NCI-H2107 treated with DMSO at 0.1 percent for 48 hours (cell line): ENCODE data around the gene DNPH1.

Source experiments
- DNase-seq: peaks from one replicate; lab custom pipeline; 2025; ENCODE audit not compliant: unreplicated experiment; lab: John Stamatoyannopoulos, UW

Gene DNPH1, protein sequence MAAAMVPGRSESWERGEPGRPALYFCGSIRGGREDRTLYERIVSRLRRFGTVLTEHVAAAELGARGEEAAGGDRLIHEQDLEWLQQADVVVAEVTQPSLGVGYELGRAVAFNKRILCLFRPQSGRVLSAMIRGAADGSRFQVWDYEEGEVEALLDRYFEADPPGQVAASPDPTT

DNA sequence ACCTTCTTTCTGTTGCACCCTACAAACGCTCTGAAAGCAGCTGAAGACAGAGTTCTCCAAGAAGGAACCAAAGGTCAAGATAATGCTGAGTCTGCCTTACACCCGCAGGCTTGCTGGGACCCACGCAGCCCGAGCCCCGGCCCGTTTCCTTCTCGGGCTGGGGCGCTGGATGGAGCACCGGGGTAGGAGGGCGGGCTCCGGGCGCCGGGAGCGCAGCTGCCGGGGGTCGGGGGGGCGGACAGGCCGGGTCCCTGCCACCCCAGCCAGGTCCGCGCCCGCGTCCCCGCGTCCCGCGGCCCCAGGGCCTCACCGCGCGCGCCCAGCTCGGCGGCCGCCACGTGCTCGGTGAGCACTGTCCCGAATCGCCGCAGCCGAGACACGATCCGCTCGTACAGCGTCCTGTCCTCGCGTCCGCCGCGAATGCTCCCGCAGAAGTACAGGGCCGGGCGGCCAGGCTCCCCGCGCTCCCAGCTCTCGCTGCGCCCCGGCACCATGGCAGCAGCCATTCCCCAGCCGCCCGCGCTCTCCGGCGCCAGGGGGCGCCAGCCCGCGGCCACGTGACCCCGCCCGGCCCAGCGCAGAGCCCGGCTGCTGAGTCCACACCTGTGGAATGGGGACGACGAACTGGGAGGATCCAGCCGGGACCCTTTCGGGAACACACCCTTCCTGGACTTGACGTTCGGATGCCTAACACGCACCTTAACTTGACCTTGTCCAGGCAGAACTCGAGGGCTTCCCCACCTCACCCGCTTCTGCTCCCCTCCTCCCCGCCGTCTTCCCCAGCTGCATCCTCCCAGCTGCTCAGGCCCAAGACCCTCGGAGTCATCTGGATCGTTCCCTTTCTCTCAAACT lies at the start of gene DNPH1:
DNPH1 (minus strand) TSS at position 531 of the 852 bp plus-strand sequence; CDS start at position 506, 25 bp downstream.
- DNase-seq: no peak

DNA sequence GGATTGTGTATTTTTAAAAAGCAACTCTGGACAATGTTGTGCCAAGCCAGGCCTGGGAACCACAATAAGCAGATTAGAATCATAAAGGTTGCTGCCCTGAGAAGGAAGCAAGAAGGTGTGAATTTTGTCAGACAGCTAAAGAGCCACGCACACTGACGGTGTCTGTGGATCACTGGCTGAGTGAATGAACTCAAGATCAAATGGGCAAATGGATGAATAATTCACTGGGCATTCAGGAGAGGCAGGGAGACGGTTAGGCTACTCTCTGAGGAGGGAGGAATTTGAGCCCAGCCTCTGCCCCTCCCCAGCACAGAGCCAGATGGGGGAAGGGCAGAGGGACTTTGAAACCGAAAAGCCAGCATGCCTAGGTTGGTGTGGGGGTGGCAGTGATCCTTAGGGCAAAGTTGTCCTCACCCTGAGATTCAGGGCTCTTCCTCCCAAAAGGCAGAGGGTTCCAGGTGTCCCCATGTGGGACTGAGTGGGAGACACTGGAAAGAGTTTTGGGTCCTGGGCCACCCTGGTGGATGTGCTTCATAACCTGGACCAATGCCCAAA lies 49.3 kb upstream of the DNPH1 start:
- no peak for DNase-seq

DNA sequence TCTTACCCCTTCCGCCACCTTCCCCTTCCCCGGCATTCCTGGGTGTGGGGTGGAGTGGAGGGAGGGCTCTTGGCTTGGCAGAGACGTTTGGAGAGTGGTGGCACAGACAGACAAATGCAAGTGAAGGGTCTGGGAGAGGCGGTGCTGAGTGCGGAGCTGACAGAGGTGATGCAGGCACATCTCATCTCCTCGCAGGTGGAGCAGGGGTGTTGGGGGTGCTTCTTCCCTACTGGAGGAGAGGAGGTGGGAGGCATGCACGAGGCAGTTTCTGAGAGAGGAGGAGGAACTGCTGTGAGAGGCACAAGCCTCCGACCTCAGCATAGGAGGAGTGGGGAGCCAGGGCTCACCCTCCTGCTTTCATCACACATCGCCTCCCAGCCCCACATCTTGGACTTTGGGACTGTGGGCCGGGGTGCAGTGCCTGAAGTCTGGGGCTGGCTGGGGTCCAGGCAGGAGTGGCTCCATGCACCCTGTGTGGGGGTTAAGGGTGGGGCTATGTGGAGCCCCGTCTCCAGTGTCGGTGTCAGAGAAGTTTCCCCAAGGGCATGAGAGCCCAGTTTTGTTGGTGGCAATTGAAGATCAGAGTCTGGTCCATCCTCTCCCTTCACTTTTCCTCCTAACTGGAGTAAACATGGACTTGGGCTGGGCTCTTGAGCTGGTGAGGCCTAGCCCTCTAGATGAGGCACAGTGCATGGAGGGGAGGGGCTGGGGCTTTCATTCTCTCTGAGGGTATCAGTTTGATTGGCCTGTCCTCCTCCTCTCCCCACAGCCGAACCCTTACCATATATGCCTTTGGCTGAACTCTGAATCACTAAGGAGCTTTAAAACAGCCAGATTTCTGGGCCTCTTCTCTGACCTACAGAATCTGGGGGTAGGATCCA lies 48.6 kb upstream of the DNPH1 start:
- no peak for DNase-seq

DNA sequence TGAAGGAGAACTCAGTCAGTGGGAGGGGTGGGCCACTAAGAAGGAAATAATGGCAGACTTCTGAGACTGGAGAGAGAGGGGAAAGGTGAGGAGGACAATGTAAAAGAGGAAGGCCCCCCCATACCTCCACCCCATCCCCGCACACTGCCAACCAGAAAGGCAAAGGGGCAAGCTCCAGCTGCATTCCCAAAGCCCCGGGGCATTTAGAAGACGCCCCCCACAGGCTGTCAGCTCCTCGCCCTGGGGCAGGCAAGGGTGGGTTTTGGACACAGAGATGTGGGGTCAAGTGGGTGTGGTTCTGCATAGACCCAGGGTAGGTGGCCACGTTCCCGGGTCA lies 48.0 kb upstream of the DNPH1 start:
- no peak for DNase-seq

DNA sequence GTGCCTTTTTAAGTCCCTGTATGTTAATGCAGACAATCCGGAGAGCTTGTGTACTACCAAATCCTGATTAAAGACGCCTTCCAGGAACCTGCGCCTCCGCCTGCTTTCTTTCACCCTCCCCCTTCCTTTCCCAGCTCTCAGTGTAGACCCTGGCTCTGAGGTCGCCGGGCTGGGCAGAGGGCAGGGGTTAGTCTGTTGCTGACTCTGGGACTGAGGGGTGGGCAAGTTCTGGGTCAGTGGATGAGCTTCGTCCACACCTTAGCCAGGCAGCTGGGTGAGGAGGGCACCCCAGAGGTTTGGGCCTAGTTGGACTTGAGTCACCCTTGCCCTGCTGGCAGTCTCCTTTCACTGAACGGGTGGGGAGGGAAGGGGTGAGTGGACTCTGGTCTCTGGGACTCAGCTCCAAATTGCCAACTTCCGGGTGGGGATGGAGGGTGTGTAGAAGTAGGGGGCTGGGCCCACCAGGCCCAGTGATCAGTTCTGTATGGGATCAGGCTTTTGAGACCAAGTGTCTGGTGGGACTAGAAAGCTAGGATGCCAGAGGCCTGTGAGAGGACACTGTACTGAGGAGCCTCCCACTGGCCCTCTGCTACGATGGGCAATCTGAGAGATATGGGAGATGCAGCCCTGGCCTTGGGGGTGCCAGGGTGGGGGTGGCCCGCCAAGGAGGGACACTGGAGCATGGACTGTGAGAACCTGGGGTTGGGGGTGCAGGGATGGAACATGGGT lies 47.5 kb upstream of the DNPH1 start:
- no peak for DNase-seq

DNA sequence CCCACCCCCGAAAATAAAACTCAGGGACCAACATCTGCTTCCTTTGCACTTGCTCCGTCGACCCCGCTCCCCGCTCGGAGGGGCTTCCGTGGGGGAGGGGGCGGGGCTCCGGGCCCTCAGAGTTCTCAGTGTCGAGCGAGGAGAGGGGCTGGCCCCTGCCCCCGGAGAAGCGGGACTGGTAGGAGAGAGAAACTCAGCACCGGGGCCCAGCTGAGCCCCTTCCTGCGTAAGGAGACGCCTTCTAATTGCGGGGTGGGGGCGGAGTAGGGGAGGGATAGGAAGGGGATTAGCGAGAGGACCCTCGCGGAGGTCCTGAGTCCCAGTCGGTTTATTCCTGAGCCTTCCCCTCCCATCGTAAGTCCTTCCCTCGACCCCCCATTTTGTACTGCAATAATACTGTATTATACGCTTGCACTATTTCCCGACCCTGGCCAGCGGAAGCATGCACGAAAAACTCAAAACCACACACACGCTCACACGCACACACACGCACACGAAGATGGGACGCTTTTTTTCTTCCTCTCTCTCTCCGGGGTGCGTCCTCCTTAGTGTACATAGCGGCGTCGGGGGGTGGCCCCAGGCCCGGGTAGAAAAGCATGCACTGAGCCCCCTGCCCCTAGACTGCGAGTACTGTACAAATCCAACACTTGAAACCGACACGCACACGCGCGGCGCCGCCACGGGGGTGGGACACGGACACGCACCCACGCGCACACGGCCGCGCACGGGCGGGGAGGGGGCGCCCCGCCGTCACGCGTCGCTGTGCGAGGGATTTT lies 46.7 kb upstream of the DNPH1 start:
- DNase-seq: no peak

DNA sequence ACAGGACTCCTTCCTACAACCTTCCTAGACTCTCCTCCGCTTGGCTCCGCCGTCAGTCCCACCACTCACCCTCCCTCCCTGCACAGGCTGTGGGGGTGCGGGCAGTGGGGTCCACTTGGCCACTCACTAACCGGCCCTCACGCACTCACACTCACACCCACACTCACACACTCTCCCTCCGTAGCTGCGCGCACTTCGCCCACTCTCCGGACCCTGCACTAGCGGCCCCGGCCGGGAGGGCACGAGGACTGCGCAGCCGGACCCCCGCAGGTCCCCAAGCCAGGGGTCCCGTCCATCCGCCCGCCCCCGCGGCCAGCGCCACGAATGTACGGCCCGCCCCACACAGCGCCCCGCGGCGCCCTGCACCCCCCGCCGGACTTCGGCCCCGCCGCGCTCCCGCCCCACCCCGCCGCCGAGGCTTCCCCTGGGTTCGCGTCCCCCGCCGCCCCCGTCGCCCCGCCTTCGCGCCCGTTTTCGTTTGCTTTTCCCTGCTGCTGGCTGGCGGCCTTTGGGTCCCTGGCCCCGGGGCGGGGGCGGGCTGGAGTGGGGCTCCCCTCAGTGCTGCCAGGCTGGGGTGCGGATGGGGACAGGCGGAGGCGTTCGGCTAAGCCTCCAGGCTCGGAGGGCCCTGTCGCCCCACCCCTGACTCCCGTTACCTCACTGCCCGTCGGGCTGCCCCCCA lies 45.8 kb upstream of the DNPH1 start:
- no peak for DNase-seq

DNA sequence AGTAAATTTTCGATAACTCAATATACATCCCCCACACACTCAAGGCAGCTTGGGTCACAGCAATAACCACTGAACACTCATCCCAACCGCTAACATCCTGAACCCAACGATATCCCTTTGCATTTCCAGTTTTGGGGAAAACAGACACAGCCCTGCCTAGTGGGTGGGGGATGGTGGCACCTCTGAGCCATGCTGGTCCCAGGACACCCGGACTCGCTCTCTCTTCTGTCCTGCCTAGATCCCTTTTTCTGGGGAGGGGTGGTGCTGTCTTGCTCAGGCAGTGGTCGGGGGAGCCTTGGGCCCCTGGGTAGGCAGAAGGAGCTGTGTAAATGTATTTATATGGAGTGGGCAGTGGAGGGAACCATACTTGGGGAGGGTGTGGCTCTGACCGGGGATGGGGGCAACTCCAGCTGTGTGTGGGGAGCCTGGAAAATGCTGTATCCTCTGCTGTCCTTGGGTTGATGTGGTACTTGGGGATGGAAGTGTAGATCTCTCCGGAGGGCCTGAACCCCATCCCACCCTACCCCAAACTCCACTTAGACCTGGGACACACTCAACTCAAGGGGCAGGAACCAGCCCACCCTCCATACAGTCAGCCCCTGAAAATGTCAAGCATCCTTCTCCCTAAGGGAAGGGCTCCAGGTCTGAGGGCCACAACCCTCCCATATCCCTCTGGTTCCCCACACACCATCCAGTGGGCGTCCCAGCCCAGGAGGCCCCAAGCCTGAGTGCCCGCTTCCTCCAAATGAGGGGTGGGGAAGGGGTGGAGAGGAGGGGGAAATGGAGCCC lies 45.0 kb upstream of the DNPH1 start:
- DNase-seq: no peak

DNA sequence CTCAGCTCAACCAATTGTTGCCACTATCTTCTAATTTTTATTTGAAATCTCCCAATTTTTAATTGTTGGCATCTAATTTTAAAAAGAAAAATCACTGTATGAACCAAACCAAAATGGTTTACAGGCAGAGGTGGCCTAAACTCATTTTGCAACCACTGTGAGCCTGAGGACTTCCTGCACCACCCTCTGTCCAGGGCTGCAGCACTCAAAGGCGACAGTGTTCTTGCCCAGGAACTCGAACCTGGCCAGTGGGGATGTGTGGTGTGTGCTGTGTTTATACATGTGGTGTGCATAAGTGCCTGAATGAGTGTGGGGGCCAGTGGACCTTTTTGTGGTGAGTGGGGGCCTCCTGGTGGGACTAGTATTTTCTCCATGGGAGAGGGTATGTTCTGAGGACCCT lies 44.4 kb upstream of the DNPH1 start:
- DNase-seq: no peak

DNA sequence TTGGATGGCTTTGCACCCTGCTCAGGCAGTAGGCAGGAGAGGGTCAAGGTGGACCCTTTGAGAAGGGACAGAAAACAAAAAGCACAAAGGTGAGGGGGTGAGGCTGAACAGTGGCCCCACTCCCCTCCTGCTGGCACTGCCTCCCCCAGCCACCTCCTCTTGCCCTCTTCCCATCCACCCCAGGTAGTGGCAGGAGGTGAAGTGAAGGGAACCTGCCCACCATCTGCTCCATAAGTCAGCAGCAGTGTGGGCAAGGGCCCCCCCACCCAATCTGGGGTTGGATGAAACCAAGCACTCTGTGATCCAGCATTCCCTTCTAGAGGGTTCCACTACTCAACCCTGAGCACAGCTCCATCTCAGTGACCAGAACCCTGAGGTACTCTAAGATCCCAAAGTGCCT lies 42.7 kb upstream of the DNPH1 start:
- DNase-seq: no peak

DNA sequence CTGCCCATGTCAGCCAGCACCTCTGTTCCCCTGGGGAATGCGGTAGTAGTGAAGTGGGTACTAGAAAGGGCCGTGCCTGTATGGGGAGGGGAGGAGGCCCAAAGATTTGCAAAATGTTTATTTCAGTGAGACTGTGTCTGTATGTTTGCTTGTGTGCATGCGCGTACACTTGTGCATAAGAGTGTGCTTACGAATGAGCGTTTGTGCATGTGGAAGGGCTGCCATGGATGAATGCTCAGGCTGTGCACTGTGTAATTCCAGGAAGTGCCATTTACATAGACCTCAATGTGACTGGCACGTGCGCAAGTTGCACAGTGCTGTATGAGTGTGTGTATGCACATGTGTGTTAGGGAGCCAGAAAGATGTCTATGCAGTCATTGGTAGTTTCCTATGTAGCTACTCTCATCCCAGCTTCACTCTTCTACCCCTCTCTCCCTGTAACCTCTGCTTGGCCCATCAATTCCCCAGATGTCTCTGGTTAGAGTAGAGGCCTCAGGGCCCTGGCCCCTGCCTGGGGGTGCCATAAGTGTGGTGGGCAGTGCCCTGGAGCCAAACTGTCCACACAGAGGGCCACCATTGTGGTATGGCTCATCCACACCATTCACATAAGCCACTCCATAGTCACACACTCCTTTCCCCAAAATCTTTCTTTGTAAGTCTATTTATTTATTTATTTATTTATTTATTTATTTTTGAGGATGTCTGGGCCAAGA lies 42.0 kb upstream of the DNPH1 start:
- peak; percentile 56 for DNase-seq

DNA sequence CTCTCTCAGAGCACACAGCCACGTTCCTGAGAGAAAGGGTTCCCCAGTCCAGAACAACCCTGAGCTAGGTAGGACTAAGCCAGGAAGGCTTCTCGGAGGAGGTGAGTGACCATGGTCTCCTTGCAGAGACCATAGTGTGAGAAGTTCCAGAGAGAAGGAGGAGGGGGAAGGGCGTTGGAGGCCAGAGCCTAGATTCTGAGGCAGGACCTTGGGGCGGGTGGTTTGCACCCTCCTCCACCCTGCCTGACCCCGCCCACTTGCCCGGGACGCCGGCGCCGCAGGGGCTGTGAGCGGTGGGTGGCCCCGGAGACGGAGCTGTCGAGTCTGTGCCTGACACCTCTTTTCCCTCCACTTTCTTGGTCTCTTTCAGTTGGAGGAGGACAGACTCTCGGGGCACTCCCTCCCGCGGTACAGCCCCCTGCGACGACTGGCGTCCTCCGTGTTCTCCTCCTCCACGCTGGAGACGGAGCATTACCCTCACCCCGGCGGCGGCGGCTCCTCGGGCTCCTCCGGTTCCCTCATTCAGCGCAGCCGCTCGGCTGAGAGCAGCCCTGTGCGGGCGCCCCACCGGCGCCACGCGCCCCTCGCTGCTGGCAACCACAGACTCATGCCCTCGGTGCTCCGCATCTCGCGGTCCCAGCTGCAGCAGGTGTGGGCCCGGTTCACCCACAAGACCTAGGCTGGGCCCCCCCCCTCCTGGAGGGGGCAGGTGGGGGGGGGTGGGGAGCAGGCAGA lies 40.2 kb upstream of the DNPH1 start:
- DNase-seq: no peak

DNA sequence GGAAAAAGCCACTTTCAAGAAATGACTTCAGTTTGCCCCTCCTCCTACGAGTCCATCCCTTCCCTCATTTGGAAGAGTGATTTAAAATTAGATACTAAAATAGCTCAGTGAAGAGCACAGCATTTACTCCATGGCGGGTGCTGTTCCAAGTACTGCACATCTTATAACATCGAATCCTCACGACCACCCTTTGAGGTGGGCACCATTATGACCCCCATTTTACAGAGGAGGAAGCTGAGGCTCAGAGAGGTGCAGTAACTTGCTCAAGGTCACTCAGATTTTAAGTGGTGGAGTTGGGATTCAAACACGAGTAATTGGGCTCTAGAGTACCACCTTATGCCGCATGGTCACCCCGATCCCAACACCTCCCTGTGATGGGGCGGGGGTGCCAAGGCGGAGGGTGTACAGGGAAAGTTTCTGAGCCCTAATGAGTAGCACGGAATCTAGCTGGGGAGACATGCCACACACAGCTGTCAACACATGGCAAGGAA lies 39.5 kb upstream of the DNPH1 start:
- DNase-seq: no peak

DNA sequence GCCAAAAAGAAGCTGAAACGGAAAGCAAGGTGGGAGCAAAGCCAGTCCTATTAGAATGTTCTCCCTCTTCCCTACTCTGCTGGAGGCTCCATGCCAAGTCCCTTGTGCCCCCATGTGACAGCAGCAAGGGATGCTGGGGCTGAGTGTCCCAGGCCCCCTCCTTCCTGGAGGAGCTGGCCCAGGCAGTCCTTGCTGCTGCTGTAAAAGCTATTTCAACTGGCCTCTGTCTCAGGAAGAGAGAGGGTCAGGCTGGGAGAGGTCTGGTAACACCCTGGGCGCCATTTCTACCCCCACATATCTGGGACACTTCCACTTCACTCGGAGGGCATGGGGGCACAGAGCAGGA lies 39.0 kb upstream of the DNPH1 start:
- DNase-seq: no peak

DNA sequence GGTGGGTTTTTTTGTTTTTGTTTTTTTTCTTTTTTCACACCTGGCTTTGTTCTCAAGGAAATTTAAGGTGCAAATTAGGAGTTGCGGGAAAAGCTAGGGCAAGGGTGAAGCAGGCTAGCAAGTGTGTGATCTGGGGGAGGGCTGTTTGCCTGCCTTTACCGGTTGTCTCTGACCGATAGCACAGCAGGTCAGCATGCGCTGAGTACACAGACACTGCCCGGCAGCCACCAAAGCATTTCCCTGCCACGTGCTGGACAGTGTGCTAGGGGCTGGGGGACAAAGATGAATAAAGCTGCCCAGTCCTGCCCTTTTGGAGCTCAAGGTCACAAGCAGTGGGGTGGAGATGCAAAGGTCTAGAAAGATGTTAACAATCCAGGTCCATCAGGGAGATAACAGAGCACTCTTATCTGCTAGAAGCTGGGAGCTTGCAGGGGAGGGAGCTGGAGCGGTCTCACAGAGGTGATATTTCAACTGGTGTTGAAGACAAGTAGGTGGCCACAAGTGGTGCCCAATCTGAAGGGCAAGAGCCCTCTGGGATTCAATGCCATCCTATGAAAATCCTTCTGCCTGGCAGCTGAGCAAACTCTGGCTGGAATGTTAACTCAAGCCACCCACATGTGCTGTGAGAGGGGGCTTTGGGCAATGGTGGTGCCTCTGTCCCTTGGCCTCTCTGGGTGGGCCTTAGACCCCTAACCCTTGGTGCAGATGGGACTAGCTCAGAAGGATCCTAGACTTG lies 38.5 kb upstream of the DNPH1 start:
- DNase-seq: no peak

DNA sequence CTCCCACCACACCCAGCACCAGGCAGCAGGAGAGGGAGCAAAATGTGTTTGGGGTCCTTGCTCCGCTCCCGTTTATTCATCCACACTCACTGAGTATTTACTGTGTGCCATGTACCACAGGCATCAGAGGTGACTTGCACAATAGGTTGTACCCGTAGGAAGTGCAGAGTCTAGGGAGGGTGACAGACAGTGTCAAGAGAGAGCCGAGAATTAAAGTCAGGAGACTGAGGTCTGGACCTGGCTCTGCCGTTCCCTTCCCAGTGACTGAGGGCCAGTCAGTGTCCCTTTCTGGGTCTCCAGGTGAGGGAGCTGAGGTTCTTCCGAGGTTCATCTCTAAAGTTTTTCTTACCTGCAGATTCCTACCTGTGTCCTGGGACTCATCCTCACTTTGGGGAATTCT lies 36.3 kb upstream of the DNPH1 start:
- no peak for DNase-seq
